Measurements from ENCODE around the gene CNGA4. TPM values are rescaled to one million over a fixed set of nuclear protein-coding genes. Genes with fewer than 3 reads are reported as not detected.
"Not testable (repeated sequence)": the region's sequence is repeated elsewhere in the genome, so short reads cannot be mapped to it uniquely, and the experiment has no call there.

CNGA4 gene
- total and polyA plus RNA-seq, 2 experiments from 2014 or later: 0.17 to 0.25 TPM

GRCh38 chr11:6248248-6248647 lies 9.4 kb downstream of the CNGA4 start:
- no peaks in the 10 kb centered on the region for H4K20me1 ChIP-seq (ENCODE audit: insufficient read depth, poor library complexity, severe bottlenecking)
- peaks cover 17% of the 10 kb centered on the region for H3K4me1 ChIP-seq (ENCODE audit: insufficient read depth)
- no peaks in the 10 kb centered on the region for H3K27me3 ChIP-seq
- 65% methylated on average over 1 of the region's 1 CpG for WGBS (ENCODE audit: low lambda C conversion rate, missing lambda C conversion rate)
- H3K27ac ChIP-seq: no peak overlapping the region
- H3K9me3 ChIP-seq (ENCODE audit: low read depth): no peaks in the 10 kb centered on the region
- H3K9me2 ChIP-seq (replicated peaks; ENCODE audit: insufficient read depth): no peaks in the 10 kb centered on the region
- no peak overlapping the region for H2AFZ ChIP-seq
- no peak overlapping the region for H3K4me2 ChIP-seq
- H3K36me3 ChIP-seq (replicated peaks; ENCODE audit: insufficient read depth, low read depth): no peaks in the 10 kb centered on the region
- DNase-seq (ENCODE audit: low spot score): peak; percentile 35
- no peak overlapping the region for H3K4me3 ChIP-seq
- no peak for TF ChIP-seq EZH2 (IDR thresholded peaks at IDR 0.05; ENCODE audit: borderline replicate concordance)
- TF ChIP-seq CTCF (IDR thresholded peaks at IDR 0.05; ENCODE audit: poor library complexity): no peak
- no peak for TF ChIP-seq EZH2phosphoT487 (IDR thresholded peaks at IDR 0.05; ENCODE audit: low read depth, severe bottlenecking, unreplicated experiment)
- no peaks in the 10 kb centered on the region for H3K79me2 ChIP-seq

- H3K27ac ChIP-seq: not testable (repeated sequence)
Observed at GRCh38 chr11:6248897-6249296, 10.0 kb downstream of the CNGA4 start.

GRCh38 chr11:6249770-6250555 lies 11.1 kb downstream of the CNGA4 start:
- Histone ChIP-seq H3K36me3 (replicated peaks; ENCODE audit: insufficient read depth, low read depth) (no peaks in the 10 kb centered on the region), H3K27ac (peak overlapping the region; percentile 66), H3K79me2 (no peaks in the 10 kb centered on the region), H3K4me2 (no peak overlapping the region), H4K20me1 (ENCODE audit: insufficient read depth, poor library complexity, severe bottlenecking) (no peaks in the 10 kb centered on the region), H3K9me3 (ENCODE audit: low read depth) (no peaks in the 10 kb centered on the region), H3K4me1 (ENCODE audit: insufficient read depth) (peaks cover 17% of the 10 kb centered on the region), H3K9me2 (replicated peaks; ENCODE audit: insufficient read depth) (no peaks in the 10 kb centered on the region), H3K27me3 (no peaks in the 10 kb centered on the region), H3K4me3 (no peak overlapping the region), H2AFZ (no peak overlapping the region)
- no peak for TF ChIP-seq CTCF (IDR thresholded peaks at IDR 0.05; ENCODE audit: poor library complexity)
- no peak for TF ChIP-seq EZH2phosphoT487 (IDR thresholded peaks at IDR 0.05; ENCODE audit: low read depth, severe bottlenecking, unreplicated experiment)
- no peak for TF ChIP-seq EZH2 (IDR thresholded peaks at IDR 0.05; ENCODE audit: borderline replicate concordance)
- DNase-seq (ENCODE audit: low spot score): peak; percentile 78
- 55% methylated on average over 3 of the region's 3 CpGs for WGBS (ENCODE audit: low lambda C conversion rate, missing lambda C conversion rate)

More at GRCh38 chr11:6248897-6249296, 10.0 kb downstream of the CNGA4 start:
- H3K4me2 ChIP-seq; H4K20me1 ChIP-seq (ENCODE audit: insufficient read depth, poor library complexity, severe bottlenecking); H2AFZ ChIP-seq; H3K9me2 ChIP-seq (replicated peaks; ENCODE audit: insufficient read depth); DNase-seq (ENCODE audit: low spot score); H3K79me2 ChIP-seq; H3K36me3 ChIP-seq (replicated peaks; ENCODE audit: insufficient read depth, low read depth); H3K4me3 ChIP-seq; H3K27me3 ChIP-seq; H3K9me3 ChIP-seq (ENCODE audit: low read depth): not testable (repeated sequence)
- WGBS (ENCODE audit: low lambda C conversion rate, missing lambda C conversion rate): 96% methylated on average over 3 of the region's 3 CpGs
- peaks cover 17% of the 10 kb centered on the region for H3K4me1 ChIP-seq (ENCODE audit: insufficient read depth)

- Histone ChIP-seq H3K27me3 (peaks cover 3% of the 10 kb centered on the region), H3K79me2 (no peaks in the 10 kb centered on the region), H3K9me2 (replicated peaks; ENCODE audit: insufficient read depth) (no peaks in the 10 kb centered on the region), H4K20me1 (ENCODE audit: insufficient read depth, poor library complexity, severe bottlenecking) (no peaks in the 10 kb centered on the region), H3K4me2 (peak overlapping the region; percentile 17), H3K4me3 (no peak overlapping the region), H2AFZ (peak overlapping the region; percentile 13), H3K9me3 (ENCODE audit: low read depth) (no peaks in the 10 kb centered on the region), H3K27ac (peak overlapping the region; percentile 91), H3K4me1 (ENCODE audit: insufficient read depth) (peaks cover 17% of the 10 kb centered on the region), H3K36me3 (replicated peaks; ENCODE audit: insufficient read depth, low read depth) (no peaks in the 10 kb centered on the region)
- DNase-seq (ENCODE audit: low spot score): peak; percentile 84
- 42% methylated on average over 6 of the region's 6 CpGs for WGBS (ENCODE audit: low lambda C conversion rate, missing lambda C conversion rate)
- TF ChIP-seq CTCF (IDR thresholded peaks at IDR 0.05; ENCODE audit: poor library complexity): peak; percentile 73
- TF ChIP-seq EZH2 (IDR thresholded peaks at IDR 0.05; ENCODE audit: borderline replicate concordance): no peak
- TF ChIP-seq EZH2phosphoT487 (IDR thresholded peaks at IDR 0.05; ENCODE audit: low read depth, severe bottlenecking, unreplicated experiment): no peak
Observed at GRCh38 chr11:6251120-6251733, 12.3 kb downstream of the CNGA4 start.
